OCI-LY7 (cell line): ENCODE results near the gene RBM44.

Source experiments
- EZH2phosphoT487 ChIP-seq: fragments of 200-600 bp; sonication (generic); IDR thresholded peaks from 2 replicates; pipeline ENCODE4 v1.6.1; 2018; ENCODE audit warnings: low read depth, borderline replicate concordance, mild to moderate bottlenecking, mixed run types, antibody characterized with exemption, low read length, moderate library complexity, mixed read lengths
- TF ChIP-seq, protein P1 (sequence below): fragments of 200-600 bp; sonication (generic); conservative IDR thresholded peaks from 2 replicates; pipeline ENCODE4 v1.5.1; 2014; ENCODE audit warnings: mild to moderate bottlenecking, antibody characterized with exemption, low read length, moderate library complexity, mixed read lengths

DNA sequence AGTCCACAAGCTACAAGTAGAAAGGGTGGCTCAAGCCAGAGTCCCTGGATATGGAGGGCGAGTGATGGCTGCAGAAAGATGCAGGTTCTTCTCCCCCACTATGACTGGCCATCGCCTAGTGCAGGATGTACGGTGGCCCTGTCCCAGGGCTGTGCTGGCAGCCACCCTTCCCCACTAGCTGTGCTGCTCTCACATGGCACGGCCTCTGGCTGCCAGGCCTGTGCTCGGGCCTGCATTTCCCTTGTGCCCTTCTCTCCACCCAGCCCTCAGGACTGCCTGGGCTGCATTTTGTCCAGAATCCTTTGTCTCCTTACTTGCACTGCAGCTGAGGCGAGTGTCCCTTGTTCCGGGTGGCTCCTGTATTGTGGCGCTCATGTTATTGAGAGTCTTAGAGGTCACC is 59.2 kb downstream of the RBM44 start:
- TF ChIP-seq, protein P1, sequence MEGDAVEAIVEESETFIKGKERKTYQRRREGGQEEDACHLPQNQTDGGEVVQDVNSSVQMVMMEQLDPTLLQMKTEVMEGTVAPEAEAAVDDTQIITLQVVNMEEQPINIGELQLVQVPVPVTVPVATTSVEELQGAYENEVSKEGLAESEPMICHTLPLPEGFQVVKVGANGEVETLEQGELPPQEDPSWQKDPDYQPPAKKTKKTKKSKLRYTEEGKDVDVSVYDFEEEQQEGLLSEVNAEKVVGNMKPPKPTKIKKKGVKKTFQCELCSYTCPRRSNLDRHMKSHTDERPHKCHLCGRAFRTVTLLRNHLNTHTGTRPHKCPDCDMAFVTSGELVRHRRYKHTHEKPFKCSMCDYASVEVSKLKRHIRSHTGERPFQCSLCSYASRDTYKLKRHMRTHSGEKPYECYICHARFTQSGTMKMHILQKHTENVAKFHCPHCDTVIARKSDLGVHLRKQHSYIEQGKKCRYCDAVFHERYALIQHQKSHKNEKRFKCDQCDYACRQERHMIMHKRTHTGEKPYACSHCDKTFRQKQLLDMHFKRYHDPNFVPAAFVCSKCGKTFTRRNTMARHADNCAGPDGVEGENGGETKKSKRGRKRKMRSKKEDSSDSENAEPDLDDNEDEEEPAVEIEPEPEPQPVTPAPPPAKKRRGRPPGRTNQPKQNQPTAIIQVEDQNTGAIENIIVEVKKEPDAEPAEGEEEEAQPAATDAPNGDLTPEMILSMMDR, result no peak
- TF ChIP-seq EZH2phosphoT487, result no peak
